ENCODE data around the gene LSS. TPM values are rescaled to one million over a fixed set of nuclear protein-coding genes. Genes with fewer than 3 reads are reported as not detected.

The LSS gene
- total RNA-seq, 1 donor from 2014 or later: 26.7 TPM

GRCh38 chr21:46250146-46250725 lies 21.7 kb upstream of the LSS start:
- no peaks in the 10 kb centered on the region for H3K79me2 ChIP-seq (ENCODE audit: low read depth)
- H3K27ac ChIP-seq: no peak overlapping the region
- H3K36me3 Mint-ChIP-seq: peaks cover 45% of the 10 kb centered on the region
- H3K4me1 ChIP-seq: no peaks in the 10 kb centered on the region
- no peak overlapping the region for H3K9ac ChIP-seq
- no peak for DNase-seq (ENCODE audit: low spot score)
- H3K27me3 Mint-ChIP-seq (ENCODE audit: insufficient read depth, low read depth): peaks cover 9% of the 10 kb centered on the region
- no peak overlapping the region for H2AFZ ChIP-seq (replicated peaks)
- TF ChIP-seq, protein P1, sequence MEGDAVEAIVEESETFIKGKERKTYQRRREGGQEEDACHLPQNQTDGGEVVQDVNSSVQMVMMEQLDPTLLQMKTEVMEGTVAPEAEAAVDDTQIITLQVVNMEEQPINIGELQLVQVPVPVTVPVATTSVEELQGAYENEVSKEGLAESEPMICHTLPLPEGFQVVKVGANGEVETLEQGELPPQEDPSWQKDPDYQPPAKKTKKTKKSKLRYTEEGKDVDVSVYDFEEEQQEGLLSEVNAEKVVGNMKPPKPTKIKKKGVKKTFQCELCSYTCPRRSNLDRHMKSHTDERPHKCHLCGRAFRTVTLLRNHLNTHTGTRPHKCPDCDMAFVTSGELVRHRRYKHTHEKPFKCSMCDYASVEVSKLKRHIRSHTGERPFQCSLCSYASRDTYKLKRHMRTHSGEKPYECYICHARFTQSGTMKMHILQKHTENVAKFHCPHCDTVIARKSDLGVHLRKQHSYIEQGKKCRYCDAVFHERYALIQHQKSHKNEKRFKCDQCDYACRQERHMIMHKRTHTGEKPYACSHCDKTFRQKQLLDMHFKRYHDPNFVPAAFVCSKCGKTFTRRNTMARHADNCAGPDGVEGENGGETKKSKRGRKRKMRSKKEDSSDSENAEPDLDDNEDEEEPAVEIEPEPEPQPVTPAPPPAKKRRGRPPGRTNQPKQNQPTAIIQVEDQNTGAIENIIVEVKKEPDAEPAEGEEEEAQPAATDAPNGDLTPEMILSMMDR (IDR thresholded peaks at IDR 0.05): no peak
- TF ChIP-seq EZH2phosphoT487 (IDR thresholded peaks at IDR 0.05) (no peak), EZH2 (IDR thresholded peaks at IDR 0.05) (no peak)
- H4K20me1 ChIP-seq (ENCODE audit: low read depth): no peaks in the 10 kb centered on the region
- H3F3A ChIP-seq (ENCODE audit: low read depth): no peaks in the 10 kb centered on the region
- no peaks in the 10 kb centered on the region for H3K27me3 ChIP-seq
- no peaks in the 10 kb centered on the region for H3K9me3 Mint-ChIP-seq
- H3K4me1 Mint-ChIP-seq: no peaks in the 10 kb centered on the region
- H3K9me3 ChIP-seq (ENCODE audit: low read depth): no peaks in the 10 kb centered on the region
- no peak overlapping the region for H3K4me3 Mint-ChIP-seq
- no peak overlapping the region for H3K4me3 ChIP-seq
- no peak overlapping the region for H3K4me2 ChIP-seq
- peaks cover 17% of the 10 kb centered on the region for H3K36me3 ChIP-seq
- no peak overlapping the region for H3K27ac Mint-ChIP-seq

DNA sequence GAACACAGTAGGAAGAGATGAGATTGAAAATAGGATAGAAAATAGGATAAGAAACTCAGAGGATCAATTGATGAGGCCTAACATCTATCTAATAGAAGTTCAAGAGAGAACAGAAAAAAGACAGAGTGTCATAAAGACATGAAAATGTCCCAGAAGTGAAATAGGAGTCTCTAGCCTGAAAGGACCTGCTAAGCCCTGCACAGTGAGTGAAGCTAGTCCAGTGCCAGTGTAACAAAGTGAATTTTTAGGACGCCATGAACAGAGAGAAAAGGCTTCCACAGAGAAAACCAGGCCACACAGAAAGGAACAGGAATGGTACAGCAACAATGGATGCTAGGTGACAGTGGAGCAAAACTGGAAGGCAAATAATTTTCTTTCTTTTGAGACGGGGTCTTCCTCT lies 20.3 kb upstream of the LSS start:
- H3K36me3 ChIP-seq: peaks cover 17% of the 10 kb centered on the region
- peaks cover 38% of the 10 kb centered on the region for H3K36me3 Mint-ChIP-seq
- DNase-seq (ENCODE audit: low spot score): no peak

GRCh38 chr21:46248422-46248782 lies 19.8 kb upstream of the LSS start:
- H3K4me1 Mint-ChIP-seq: no peaks in the 10 kb centered on the region
- H3K9me3 Mint-ChIP-seq: no peaks in the 10 kb centered on the region
- no peaks in the 10 kb centered on the region for H4K20me1 ChIP-seq (ENCODE audit: low read depth)
- no peak for DNase-seq (ENCODE audit: low spot score)
- no peak overlapping the region for H3K4me3 Mint-ChIP-seq
- no peak overlapping the region for H2AFZ ChIP-seq (replicated peaks)
- H3K9me3 ChIP-seq (ENCODE audit: low read depth): no peaks in the 10 kb centered on the region
- no peaks in the 10 kb centered on the region for H3K27me3 ChIP-seq
- H3F3A ChIP-seq (ENCODE audit: low read depth): no peaks in the 10 kb centered on the region
- peaks cover 37% of the 10 kb centered on the region for H3K36me3 Mint-ChIP-seq
- H3K27ac ChIP-seq: no peak overlapping the region
- H3K4me3 ChIP-seq: no peak overlapping the region
- H3K79me2 ChIP-seq (ENCODE audit: low read depth): no peaks in the 10 kb centered on the region
- no peak overlapping the region for H3K9ac ChIP-seq
- TF ChIP-seq, protein P1 (IDR thresholded peaks at IDR 0.05): no peak
- TF ChIP-seq EZH2 (IDR thresholded peaks at IDR 0.05) (no peak), EZH2phosphoT487 (IDR thresholded peaks at IDR 0.05) (no peak)
- peaks cover 3% of the 10 kb centered on the region for H3K27me3 Mint-ChIP-seq (ENCODE audit: insufficient read depth, low read depth)
- no peak overlapping the region for H3K4me2 ChIP-seq
- H3K4me1 ChIP-seq: no peaks in the 10 kb centered on the region
- no peak overlapping the region for H3K27ac Mint-ChIP-seq
- H3K36me3 ChIP-seq: peaks cover 18% of the 10 kb centered on the region

More for the DNA sequence above, 20.3 kb upstream of the LSS start:
- H3F3A ChIP-seq (ENCODE audit: low read depth): no peaks in the 10 kb centered on the region
- H3K79me2 ChIP-seq (ENCODE audit: low read depth): no peaks in the 10 kb centered on the region
- H3K27me3 Mint-ChIP-seq (ENCODE audit: insufficient read depth, low read depth): peaks cover 4% of the 10 kb centered on the region
- no peak overlapping the region for H3K4me2 ChIP-seq
- H3K9me3 ChIP-seq (ENCODE audit: low read depth): no peaks in the 10 kb centered on the region
- TF ChIP-seq, protein P1 (IDR thresholded peaks at IDR 0.05): no peak
- no peak for TF ChIP-seq EZH2phosphoT487 (IDR thresholded peaks at IDR 0.05)
- no peak for TF ChIP-seq EZH2 (IDR thresholded peaks at IDR 0.05)
- H3K4me3 Mint-ChIP-seq: no peak overlapping the region
- no peak overlapping the region for H3K27ac Mint-ChIP-seq
- H4K20me1 ChIP-seq (ENCODE audit: low read depth): no peaks in the 10 kb centered on the region
- no peaks in the 10 kb centered on the region for H3K27me3 ChIP-seq
- no peaks in the 10 kb centered on the region for H3K4me1 Mint-ChIP-seq
- no peak overlapping the region for H3K9ac ChIP-seq
- H3K4me3 ChIP-seq: no peak overlapping the region
- no peaks in the 10 kb centered on the region for H3K4me1 ChIP-seq
- no peak overlapping the region for H3K27ac ChIP-seq
- no peak overlapping the region for H2AFZ ChIP-seq (replicated peaks)
- no peaks in the 10 kb centered on the region for H3K9me3 Mint-ChIP-seq

Data from neural progenitor cell (in vitro differentiated cells).